Kidney (tissue), 14 donors: ENCODE measurements around the gene CDKL1. TPM values are rescaled to one million over a fixed set of nuclear protein-coding genes. Genes with fewer than 3 reads are reported as not detected.

Experiments used
- DNase-seq, 5 donors: peaks; one replicate each; pipeline ENCODE4 v3.0.0-alpha.2; 2013 to 2020
- FAIRE-seq: peaks from 2 replicates; lab custom pipeline; 2012; peaks lifted over from hg19 to GRCh38; lab: Jason Lieb, UNC
- H3K27ac ChIP-seq, 2 donors: one replicate each; pipeline ENCODE4 v1.7.0; 2013; ENCODE audit warnings: low read depth in 2 of 2, low read length in 2 of 2, inconsistent platforms in 1 of 2
- H3K27me3 ChIP-seq: one replicate; pipeline ENCODE4 v1.7.1; 2013; ENCODE audit warnings: low read length, inconsistent platforms; ENCODE audit not compliant: control insufficient read depth, insufficient read depth
- H3K36me3 ChIP-seq, 3 donors: one replicate each; pipeline versions ENCODE4 v1.7.0 to v1.7.1; 2013; ENCODE audit warnings: low read length in 3 of 3, control low read depth in 1 of 3, inconsistent platforms in 1 of 3; ENCODE audit not compliant: insufficient read depth in 3 of 3, control insufficient read depth in 2 of 3
- H3K4me1 ChIP-seq, 3 donors: one replicate each; pipeline versions ENCODE4 v1.7.0 to v1.7.1; 2013; ENCODE audit warnings: low read length in 3 of 3, inconsistent platforms in 1 of 3, low read depth in 1 of 3; ENCODE audit not compliant: control insufficient read depth in 2 of 3, insufficient read depth in 2 of 3
- H3K4me3 ChIP-seq, 3 donors: one replicate each; pipeline versions ENCODE4 v1.7.0 to v1.8.1; 2013; ENCODE audit warnings: low read length in 3 of 3, control low read depth in 1 of 3, inconsistent platforms in 1 of 3
- H3K9ac ChIP-seq, 3 donors: one replicate each; pipeline versions ENCODE4 v1.7.0 to v1.7.1; 2013; ENCODE audit warnings: low read length in 3 of 3, control low read depth in 1 of 3, inconsistent platforms in 1 of 3
- H3K9me3 ChIP-seq, 3 donors: one replicate each; pipeline versions ENCODE4 v1.7.0 to v1.7.1; 2013; ENCODE audit warnings: low read length in 3 of 3, control low read depth in 1 of 3, inconsistent platforms in 1 of 3; ENCODE audit not compliant: control insufficient read depth in 2 of 3, insufficient read depth in 1 of 3
- CTCF ChIP-seq: IDR thresholded peaks from 3 replicates; pipeline ENCODE4 v1.5.1; 2012; ENCODE audit warnings: mild to moderate bottlenecking, moderate library complexity, borderline replicate concordance; ENCODE audit not compliant: insufficient read depth; ENCODE audit errors: extremely low read depth
- intact Hi-C: fragments of 100-400 bp; cut with DNase I; formaldehyde crosslinking; loops from one replicate; pipeline ENCODE4 v1.11.1; 2022
- polyA plus RNA-seq: library from polyadenylated mRNA; stranded (reverse); fragments of 350-450 nt; fragmentation: Illumina TruSeq; extraction: RNeasy Lipid Tissue Mini Kit (QIAGEN cat#74804); gene quantifications from one replicate; pipeline ENCODE4 v1.2.3, GENCODE V29; 2014; ENCODE audit warnings: low read depth, low replicate concordance; ENCODE audit not compliant: insufficient read depth
- total RNA-seq: library from RNA; stranded (reverse); fragmentation: NEBNext Ultra II Directional; extraction: Animal tissue kit (Norgen Biotek cat#: 25700); gene quantifications from one replicate; pipeline ENCODE4 v1.2.1, GENCODE V29; 2021
- donor health status: control.
- donor health status: control.
- donor health status: control.
- donor health status: control.
- donor health status: control.
- donor health status: DM: yes; HTN: yes; CAD: no.
- donor health status: Normal renal cell carcinoma (clear cell type).

CDKL1 gene
- total and polyA plus RNA-seq, 2 donors from 2014 or later = 17.9 to 60.0 TPM

GRCh38 chr14:50380455-50380854, 16.2 kb downstream of the CDKL1 start:
- peaks cover 0 to 16% (median 15%) of the 10 kb centered on the region in 3 donors for H3K4me1 ChIP-seq
- intact Hi-C loops = no loop called here
- H3K9ac ChIP-seq = no peak overlapping the region
- peaks cover 0 to 7% (median 0%) of the 10 kb centered on the region in 3 donors for H3K36me3 ChIP-seq
- no peaks in the 10 kb centered on the region for H3K27me3 ChIP-seq
- DNase-seq (no peak), FAIRE-seq (no peak)
- H3K4me3 ChIP-seq = no peak overlapping the region
- peak overlapping the region in 1 of 2 donors; percentile 78 for H3K27ac ChIP-seq
- TF ChIP-seq CTCF = no peak
- H3K9me3 ChIP-seq = no peaks in the 10 kb centered on the region

- no peak overlapping the region for H3K4me3 ChIP-seq
- intact Hi-C loops = no loop called here
- peaks cover 0 to 16% (median 15%) of the 10 kb centered on the region in 3 donors for H3K4me1 ChIP-seq
- no peaks in the 10 kb centered on the region for H3K27me3 ChIP-seq
- peaks cover 0 to 7% (median 0%) of the 10 kb centered on the region in 3 donors for H3K36me3 ChIP-seq
- H3K9ac ChIP-seq = no peak overlapping the region
- no peak for FAIRE-seq
- H3K27ac ChIP-seq = no peak overlapping the region
- no peaks in the 10 kb centered on the region for H3K9me3 ChIP-seq
- DNase-seq = no peak
- no peak for TF ChIP-seq CTCF
Observed at GRCh38 chr14:50379563-50379962, 17.1 kb downstream of the CDKL1 start.

DNA sequence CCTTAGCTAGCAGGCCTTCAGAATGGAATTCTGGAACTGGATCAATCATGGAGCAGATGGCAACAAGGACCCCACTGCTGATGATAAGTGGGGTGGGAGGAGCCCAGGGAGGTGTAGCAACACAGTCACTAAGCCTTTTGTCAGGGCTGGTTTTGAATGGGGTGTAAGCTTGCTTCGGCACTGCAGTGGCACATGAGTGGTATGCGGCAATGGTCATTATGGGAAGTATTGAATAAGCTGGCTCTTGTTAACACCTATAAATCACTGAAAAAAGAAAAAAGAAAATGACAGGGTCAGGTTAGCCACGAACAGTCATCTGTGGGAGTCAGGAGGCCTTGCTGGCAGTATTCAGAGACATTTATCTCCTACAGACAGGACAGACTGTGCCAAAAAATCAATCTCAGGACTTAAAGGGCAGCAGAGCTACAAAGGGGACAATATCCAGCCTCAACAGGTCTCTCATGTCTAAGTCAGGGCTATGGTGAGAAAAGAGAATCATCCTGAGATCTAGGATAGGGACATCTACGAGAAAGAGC, 19.1 kb downstream of the CDKL1 start:
- intact Hi-C loops = no loop called here
- no peak for TF ChIP-seq CTCF

GRCh38 chr14:50375760-50376159, 20.9 kb downstream of the CDKL1 start:
- DNase-seq (no peak), FAIRE-seq (no peak)
- Histone ChIP-seq H3K9me3 (no peaks in the 10 kb centered on the region), H3K4me1 (peaks cover 0 to 5% (median 0%) of the 10 kb centered on the region in 3 donors), H3K9ac (no peak overlapping the region), H3K4me3 (no peak overlapping the region), H3K27me3 (no peaks in the 10 kb centered on the region), H3K36me3 (peaks cover 0 to 7% (median 0%) of the 10 kb centered on the region in 3 donors), H3K27ac (no peak overlapping the region)
- intact Hi-C loops = no loop called here
- TF ChIP-seq CTCF = no peak

More for the DNA sequence above, 19.1 kb downstream of the CDKL1 start:
- no peak overlapping the region for H3K9ac ChIP-seq
- H3K9me3 ChIP-seq = no peaks in the 10 kb centered on the region
- peaks cover 0 to 16% (median 9%) of the 10 kb centered on the region in 3 donors for H3K4me1 ChIP-seq
- H3K27ac ChIP-seq = no peak overlapping the region
- DNase-seq (no peak), FAIRE-seq (no peak)
- H3K4me3 ChIP-seq = no peak overlapping the region
- H3K36me3 ChIP-seq = peaks cover 0 to 7% (median 0%) of the 10 kb centered on the region in 3 donors
- no peaks in the 10 kb centered on the region for H3K27me3 ChIP-seq
